ENCODE data around the gene PRDX5. TPM values are rescaled to one million over a fixed set of nuclear protein-coding genes. Genes with fewer than 3 reads are reported as not detected.
"Not testable (repeated sequence)": the region's sequence is repeated elsewhere in the genome, so short reads cannot be mapped to it uniquely, and the experiment has no call there.

PRDX5 gene
- total RNA-seq, 2 experiments from 2014 or later: 177 to 217 TPM

DNA sequence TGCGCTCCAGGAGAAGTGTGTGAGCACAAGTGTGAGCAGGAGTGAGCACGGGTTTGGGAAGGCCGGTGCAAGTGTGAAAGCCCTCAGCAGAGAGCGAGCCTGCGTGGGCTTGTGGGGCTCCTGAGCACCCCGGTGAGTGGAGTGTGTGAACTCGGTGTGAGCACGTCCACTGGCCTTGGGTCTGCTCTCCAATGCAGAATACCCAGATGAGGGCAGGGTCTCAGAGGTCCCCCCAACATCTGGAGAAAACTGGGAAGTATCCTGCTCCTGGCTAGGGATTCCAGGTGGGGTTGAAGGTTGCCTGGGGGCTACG lies 11.4 kb upstream of the PRDX5 start:
- Histone ChIP-seq H3K4me2 (ENCODE audit: low read length) (peak overlapping the region; percentile 78), H3K27ac (ENCODE audit: low read depth, low read length, poor library complexity, severe bottlenecking) (peak overlapping the region; percentile 55), H3K9me3 (ENCODE audit: low read length) (no peaks in the 10 kb centered on the region), H3K36me3 (ENCODE audit: insufficient read depth, low read length) (peaks cover 35% of the 10 kb centered on the region), H3K4me3 (ENCODE audit: low read depth, low read length, poor library complexity, severe bottlenecking) (peak overlapping the region; percentile 88), H2AFZ (ENCODE audit: low read length) (peak overlapping the region; percentile 30; the same call in 1 of the 2 replicates), H3K9me2 (ENCODE audit: insufficient read depth, low read length) (no peaks in the 10 kb centered on the region), H3K4me1 (ENCODE audit: insufficient read depth, low read length, poor library complexity, severe bottlenecking) (peaks cover 23% of the 10 kb centered on the region), H4K20me1 (ENCODE audit: insufficient read depth, low read length) (no peaks in the 10 kb centered on the region), H3K79me2 (ENCODE audit: insufficient read depth, low read depth, low read length) (peaks cover 25% of the 10 kb centered on the region)
- CTCF ChIA-PET (ENCODE audit: unreplicated experiment): no interaction called here
- intact Hi-C loops (cut with micrococcal nuclease; ENCODE audit: unreplicated experiment): loop anchor here (10.0 kb wide), 1 partner anchor 332 kb away; the partner anchor contains the start of gene COX8A
- BruUV-seq (replicated peaks): TSS peak; percentile 35
- TF ChIP-seq CTCF (conservative IDR thresholded peaks at IDR 0.05; ENCODE audit: low read length): no peak
- TF ChIP-seq EZH2phosphoT487 (IDR thresholded peaks at IDR 0.05; ENCODE audit: borderline replicate concordance, low read depth, low read length): no peak
- POLR2A ChIA-PET: interaction anchor here (1.7 kb wide), 1 partner anchor 11 kb away, joined by 5 read pairs; the partner anchor contains the start of genes PRDX5 and TRMT112
- no peak for DNase-seq (ENCODE audit: low spot score)

- no peak overlapping the region for H2AFZ ChIP-seq (ENCODE audit: low read length)
- POLR2A ChIA-PET: interaction anchor here (1.7 kb wide), 1 partner anchor 11 kb away, joined by 5 read pairs; the partner anchor contains the start of genes PRDX5 and TRMT112
- no peaks in the 10 kb centered on the region for H3K9me2 ChIP-seq (ENCODE audit: insufficient read depth, low read length)
- peak; percentile 21 for DNase-seq (ENCODE audit: low spot score)
- no peaks in the 10 kb centered on the region for H4K20me1 ChIP-seq (ENCODE audit: insufficient read depth, low read length)
- H3K27ac ChIP-seq (ENCODE audit: low read depth, low read length, poor library complexity, severe bottlenecking): peak overlapping the region; percentile 55
- CTCF ChIA-PET (ENCODE audit: unreplicated experiment): no interaction called here
- TF ChIP-seq EZH2phosphoT487 (IDR thresholded peaks at IDR 0.05; ENCODE audit: borderline replicate concordance, low read depth, low read length): no peak
- TF ChIP-seq CTCF (conservative IDR thresholded peaks at IDR 0.05; ENCODE audit: low read length): no peak
- H3K4me3 ChIP-seq (ENCODE audit: low read depth, low read length, poor library complexity, severe bottlenecking): peak overlapping the region; percentile 88
- H3K79me2 ChIP-seq (ENCODE audit: insufficient read depth, low read depth, low read length): peaks cover 25% of the 10 kb centered on the region
- intact Hi-C loops (cut with micrococcal nuclease; ENCODE audit: unreplicated experiment): loop anchor here (10.0 kb wide), 1 partner anchor 332 kb away; the partner anchor contains the start of gene COX8A
- H3K4me2 ChIP-seq (ENCODE audit: low read length): peak overlapping the region; percentile 78
- BruUV-seq (replicated peaks): no TSS peak
- H3K36me3 ChIP-seq (ENCODE audit: insufficient read depth, low read length): peaks cover 35% of the 10 kb centered on the region
- peaks cover 23% of the 10 kb centered on the region for H3K4me1 ChIP-seq (ENCODE audit: insufficient read depth, low read length, poor library complexity, severe bottlenecking)
- no peaks in the 10 kb centered on the region for H3K9me3 ChIP-seq (ENCODE audit: low read length)
Observed at GRCh38 chr11:64306876-64307622, 10.9 kb upstream of the PRDX5 start.

DNA sequence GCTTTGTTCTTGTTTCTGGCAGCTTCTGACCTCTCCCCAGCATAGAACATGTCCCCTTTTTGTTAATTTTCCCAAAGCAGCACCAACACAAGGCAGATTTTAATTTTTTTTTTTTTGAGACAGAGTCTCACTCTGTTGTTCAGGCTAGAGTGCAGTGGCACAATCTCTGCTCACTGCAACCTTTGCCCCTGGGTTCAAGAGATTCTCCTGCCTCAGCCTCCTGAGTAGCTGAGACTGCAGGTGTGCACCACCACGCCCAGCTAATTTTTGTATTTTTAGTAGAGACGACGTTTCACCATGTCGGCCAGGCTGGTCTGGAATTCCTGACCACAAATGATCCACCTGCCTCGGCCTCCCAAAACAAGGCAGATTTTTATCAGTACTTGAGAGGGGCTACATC lies 10.1 kb upstream of the PRDX5 start:
- H3K9me2 ChIP-seq (ENCODE audit: insufficient read depth, low read length); H3K4me3 ChIP-seq (ENCODE audit: low read depth, low read length, poor library complexity, severe bottlenecking); BruUV-seq (replicated peaks); H2AFZ ChIP-seq (ENCODE audit: low read length); H3K9me3 ChIP-seq (ENCODE audit: low read length); DNase-seq (ENCODE audit: low spot score); H4K20me1 ChIP-seq (ENCODE audit: insufficient read depth, low read length); H3K27ac ChIP-seq (ENCODE audit: low read depth, low read length, poor library complexity, severe bottlenecking): not testable (repeated sequence)
- peaks cover 25% of the 10 kb centered on the region for H3K79me2 ChIP-seq (ENCODE audit: insufficient read depth, low read depth, low read length)
- peaks cover 42% of the 10 kb centered on the region for H3K36me3 ChIP-seq (ENCODE audit: insufficient read depth, low read length)
- H3K4me1 ChIP-seq (ENCODE audit: insufficient read depth, low read length, poor library complexity, severe bottlenecking): peaks cover 23% of the 10 kb centered on the region
- ChIA-PET POLR2A (interaction anchor here (1.2 to 1.7 kb wide), 2 partner anchors 10 to 101 kb away, joined by 3 to 5 read pairs; partner anchors contain the start of genes FERMT3, PRDX5 and TRMT112), CTCF (ENCODE audit: unreplicated experiment) (interaction anchor here (1.0 kb wide), 1 partner anchor 10 kb away, joined by 3 read pairs; the partner anchor contains the start of genes PRDX5 and TRMT112)
- intact Hi-C loops (cut with micrococcal nuclease; ENCODE audit: unreplicated experiment): loop anchor here (10.0 kb wide), 1 partner anchor 333 kb away; the partner anchor contains the start of gene COX8A
- peak overlapping the region; percentile 78; the same call in 1 of the 2 replicates for H3K4me2 ChIP-seq (ENCODE audit: low read length)
